Measurements from ENCODE around the gene MUC5B.

GRCh38 chr11:1230456-1231395 is 7.9 kb downstream of the MUC5B start:
- TF ChIP-seq CTCF (IDR thresholded peaks at IDR 0.05) (no peak), EZH2phosphoT487 (IDR thresholded peaks at IDR 0.05) (no peak), EZH2 (IDR thresholded peaks at IDR 0.05) (no peak)

Measured in neural progenitor cell (in vitro differentiated cells).